Measurements from ENCODE around the gene DLX6.

Gene DLX6

DNA sequence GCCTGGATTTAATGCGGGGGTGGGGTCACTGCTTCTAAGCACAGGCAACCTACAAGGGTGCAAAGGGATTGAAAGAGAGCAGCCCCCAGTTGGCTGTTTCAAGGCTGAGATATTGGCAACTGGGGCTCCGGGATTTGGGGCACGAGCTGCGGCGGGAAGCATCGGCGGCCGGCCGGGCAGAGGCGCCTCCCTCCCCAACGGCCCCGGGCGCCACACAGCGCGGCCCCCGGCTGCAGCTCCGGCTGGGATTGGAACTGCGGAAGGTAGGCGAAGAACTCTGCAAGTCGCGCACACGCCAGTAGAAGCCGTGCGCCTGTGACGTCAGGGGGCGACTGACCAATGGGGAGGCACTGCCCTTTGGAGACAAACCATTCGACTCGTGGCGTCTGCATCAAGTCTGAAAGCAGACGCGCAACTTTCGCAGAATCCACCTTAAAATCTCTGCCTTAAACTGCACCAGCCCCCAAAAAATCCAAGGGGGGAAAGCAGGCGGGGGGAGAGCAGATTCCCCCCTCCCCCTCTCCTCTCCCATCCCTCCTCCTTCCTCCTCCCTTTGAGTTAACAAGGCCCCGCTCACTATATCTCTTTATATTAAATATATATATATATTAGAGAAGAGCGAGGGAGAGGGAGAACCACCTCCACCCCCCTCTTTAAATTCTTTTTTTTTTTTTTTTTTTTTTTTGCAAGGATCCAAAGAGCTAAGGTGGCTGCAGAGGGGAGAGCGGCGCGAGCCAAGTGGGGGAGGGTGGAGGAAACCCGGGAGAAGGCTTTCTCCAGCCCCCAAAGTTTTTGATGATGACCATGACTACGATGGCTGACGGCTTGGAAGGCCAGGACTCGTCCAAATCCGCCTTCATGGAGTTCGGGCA, at the start of gene DLX6:
DLX6 (plus strand) TSS at position 371 of the 872 bp plus-strand sequence; CDS start at position 796, 425 bp downstream.
- DNase-seq: peak; percentile 18

- no peak for DNase-seq
Measured at GRCh38 chr7:96959135-96959534, 46.2 kb upstream of the DLX6 start.

GRCh38 chr7:96962221-96962885, 43.0 kb upstream of the DLX6 start:
- DNase-seq: no peak

- DNase-seq: no peak
Measured at GRCh38 chr7:96968981-96969380, 36.4 kb upstream of the DLX6 start.

DNA sequence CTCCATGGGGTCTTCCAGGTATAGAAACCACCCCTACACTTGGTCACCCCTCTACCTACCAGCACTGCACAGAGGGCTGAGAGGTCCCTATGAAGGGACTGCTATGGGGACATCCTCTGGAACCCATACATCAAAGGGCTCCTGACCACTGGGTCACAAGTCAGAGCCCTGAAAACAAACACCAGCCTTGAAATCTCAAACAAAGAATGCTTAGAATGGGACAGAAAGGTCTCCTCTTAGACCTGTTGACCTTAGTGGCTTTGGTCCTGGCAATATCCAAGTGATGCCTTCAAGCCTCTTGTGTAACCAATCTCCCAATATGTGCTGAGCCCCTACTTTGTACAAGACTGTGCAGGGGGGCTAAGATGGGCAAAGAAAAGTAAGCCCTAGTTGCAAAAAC, 34.6 kb upstream of the DLX6 start:
- no peak for DNase-seq

DNA sequence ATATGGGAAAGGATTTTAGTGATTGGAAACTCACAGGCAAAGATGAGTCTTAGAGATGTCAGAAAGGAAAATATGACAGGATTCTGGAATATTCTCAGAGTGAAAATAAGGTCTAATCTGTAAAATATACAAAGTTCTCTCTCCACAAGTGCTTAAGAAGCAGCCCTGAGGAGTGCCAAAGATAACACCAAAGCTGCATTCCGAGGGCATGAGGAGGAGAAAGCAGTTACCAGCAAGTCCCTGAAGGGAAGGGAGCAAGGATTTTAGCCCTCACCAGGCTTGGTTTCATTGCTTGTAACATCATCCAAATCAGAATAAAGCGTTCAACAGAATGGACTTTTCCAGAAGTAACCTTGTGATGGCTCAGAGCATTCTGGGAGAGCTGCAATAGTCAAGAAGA, 31.4 kb upstream of the DLX6 start:
- no peak for DNase-seq

GRCh38 chr7:96976106-96976505, 29.2 kb upstream of the DLX6 start:
- DNase-seq: no peak

DNA sequence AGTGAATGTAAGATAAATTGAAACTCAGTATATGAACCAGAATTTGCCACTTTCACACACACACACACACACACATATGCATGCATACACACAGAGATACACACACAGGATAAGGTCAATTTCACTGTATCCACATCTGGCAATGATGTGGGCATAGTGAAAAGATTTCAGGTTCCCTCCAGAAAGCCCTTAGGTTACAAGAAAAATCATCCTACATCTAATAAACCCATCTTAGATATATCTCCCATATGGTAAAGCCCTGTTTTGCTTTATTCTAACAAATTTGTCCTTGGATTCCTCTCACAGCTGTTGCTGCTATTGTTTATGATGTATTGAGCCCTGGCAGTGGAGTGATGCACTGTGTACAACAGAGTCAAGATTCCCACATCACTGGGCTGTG, 27.9 kb upstream of the DLX6 start:
- no peak for DNase-seq

DNA sequence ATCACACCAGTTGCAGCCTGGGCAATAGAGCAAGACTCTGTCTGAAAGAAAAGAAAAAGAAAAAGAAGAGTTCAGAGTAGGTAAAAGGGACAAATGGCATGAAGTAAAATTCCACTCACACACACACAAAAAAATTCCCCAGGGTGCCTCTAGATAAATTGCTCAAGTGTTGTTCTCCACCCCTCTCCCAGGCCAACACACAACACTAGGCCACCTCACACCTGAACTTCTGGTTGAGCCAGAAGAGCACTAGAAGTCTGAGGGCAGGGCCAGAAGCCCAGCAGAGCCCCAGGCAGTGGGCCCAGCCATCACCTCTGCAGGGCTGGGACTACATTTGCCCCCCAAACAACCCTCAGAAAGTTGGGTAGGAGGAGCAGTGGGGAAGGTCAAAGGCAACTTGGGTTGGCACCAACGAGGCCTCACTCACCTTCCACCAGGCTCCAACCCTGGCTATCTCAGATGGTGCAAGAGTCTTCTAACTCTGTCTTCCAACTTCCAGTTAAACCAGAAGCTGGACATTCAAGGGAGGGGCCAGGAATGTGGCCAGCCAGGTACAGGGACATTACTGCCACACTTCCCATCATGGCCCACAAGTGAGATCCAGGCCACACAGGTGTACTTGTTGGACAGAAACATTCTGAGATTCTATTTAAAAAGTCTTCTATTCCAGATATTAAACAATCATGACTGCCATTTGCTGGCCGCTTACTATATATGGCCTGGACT, 25.6 kb upstream of the DLX6 start:
- no peak for DNase-seq

- DNase-seq: no peak
Measured at GRCh38 chr7:96982586-96982985, 22.8 kb upstream of the DLX6 start.

DNA sequence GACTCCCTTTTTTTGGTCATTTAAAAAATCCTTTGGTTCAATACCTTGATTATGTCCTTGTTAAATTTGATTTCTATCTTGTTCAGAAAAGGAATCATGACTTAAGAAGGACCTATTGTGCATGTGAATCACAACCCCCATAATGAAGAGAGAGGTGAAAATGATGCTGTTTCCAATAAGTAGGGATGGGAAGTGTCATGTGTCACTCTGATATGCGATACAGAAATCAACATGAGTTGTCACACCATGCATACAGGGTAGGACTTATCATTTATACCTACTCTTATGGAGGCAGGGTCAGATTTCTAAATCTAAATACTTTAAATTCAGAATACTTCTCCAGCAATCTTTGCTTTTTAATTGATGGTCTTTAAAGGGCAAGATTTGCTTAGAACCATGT, 19.4 kb upstream of the DLX6 start:
- no peak for DNase-seq

DNA sequence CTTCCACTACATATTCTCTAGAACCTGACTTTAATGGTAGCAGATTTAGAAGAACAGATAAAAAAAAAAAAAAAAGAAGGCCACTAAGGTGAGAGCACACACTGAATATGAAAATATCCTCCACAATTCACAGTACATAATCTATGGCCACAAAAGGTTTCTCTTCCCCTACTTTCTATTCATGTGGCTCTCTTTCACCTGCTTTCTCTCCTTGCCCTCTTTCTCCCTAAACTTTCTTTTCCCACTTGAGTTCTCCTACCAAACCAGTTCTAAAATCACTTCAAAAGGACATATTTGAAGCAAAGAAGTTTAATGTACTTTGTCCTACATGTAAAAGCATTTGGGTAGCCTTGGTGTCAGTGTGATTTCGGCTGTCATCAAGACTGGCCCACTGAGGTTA, 18.5 kb upstream of the DLX6 start:
- no peak for DNase-seq

DNA sequence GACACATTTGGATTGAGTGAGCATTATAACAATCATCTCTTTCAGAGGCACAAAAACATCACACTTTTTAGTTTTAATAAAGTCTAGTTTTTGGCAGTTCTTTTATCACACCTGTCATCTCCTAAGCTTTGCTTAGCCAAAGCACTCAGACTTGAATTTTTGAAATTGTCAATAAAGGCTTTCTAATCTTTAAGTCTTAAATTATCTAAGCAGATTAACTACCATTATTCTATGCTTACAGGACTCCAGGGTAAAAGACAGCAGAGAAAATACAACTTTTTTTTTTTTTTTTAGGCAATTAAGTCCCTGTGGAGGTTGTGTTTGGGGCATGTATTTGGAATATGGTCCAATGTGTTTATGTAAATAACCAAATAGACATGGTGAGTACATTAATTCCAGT, 17.6 kb upstream of the DLX6 start:
- no peak for DNase-seq

DNA sequence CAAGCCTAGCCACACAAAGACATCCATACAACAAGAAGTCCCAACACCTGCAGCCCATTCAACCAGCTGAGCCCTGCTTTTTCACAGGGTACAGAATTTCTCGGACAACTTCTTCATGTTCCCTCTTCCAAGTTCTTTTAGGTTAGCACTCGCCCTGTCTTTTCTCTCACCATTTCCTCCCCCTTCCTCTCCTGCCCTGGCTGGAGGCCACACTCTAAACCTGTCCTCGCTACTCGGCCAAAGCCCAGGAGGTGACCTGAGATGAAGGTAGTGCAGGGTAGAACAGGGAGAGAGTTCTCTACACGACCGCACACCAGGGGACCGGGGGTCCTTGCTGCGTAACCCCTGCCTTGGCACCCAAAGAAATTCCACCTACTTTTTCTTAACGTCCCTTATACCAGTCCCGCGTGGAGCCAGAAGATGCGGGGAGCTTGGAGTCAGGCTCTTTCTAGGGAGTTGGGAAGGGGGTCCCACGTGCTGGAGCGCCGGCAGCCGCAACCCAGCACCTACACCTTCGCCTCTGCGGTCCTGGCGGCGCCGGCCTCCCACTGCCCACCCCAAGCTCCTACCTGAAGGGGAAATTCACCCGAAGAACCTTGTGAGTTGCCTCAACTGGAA, 16.0 kb upstream of the DLX6 start:
- no peak for DNase-seq

DNA sequence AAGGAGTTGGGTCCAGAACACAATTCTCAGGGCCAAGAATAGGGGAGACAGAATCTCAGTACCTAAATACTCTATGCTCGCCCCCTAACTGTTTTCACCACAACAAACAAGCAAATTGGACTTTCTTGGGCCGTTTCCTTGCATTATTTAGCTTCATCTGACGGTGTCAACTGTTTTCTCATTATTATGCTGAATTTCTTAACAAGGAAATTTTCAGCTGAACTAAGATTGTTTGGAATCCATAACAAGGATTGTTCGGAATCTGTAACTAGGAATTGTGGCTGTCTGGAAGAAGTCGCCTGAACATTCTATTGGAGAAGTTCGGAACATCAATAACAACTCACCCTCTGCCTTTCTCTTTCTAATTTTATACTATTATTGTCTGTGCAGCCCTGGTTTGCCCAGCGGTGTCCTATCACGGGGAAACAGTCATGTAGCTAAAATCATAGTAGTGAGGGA, 15.5 kb upstream of the DLX6 start:
- no peak for DNase-seq

DNA sequence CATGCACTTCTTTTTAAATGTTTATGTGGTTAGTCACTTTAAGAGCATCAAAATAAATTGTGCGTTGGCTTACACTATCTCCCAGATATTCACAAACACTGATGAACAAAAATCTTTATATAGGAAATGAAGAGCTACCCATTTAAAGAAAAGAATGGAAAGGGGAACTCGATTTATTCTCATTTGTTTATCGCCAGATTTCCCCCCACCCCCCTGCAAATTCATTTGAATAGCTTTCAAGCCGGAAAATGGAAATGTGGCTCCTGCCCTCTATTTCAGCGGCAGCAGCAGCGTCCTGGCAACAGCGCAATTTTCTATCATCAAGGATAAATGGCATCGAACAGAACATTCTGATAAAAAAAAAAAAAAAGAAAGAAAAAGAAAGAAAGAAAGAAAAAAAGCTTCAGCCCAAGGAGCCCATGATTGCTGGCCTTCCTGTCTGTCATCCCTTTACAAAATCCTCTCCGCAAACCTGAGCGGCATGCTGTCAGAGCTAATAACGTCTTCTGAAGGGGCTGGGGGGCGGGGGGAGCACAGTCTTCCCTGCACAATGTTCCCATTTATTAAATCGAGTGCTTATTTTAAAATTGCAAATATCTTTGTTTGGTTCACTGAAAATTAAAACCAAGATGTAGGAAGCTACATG, 13.7 kb upstream of the DLX6 start:
- no peak for DNase-seq

DNA sequence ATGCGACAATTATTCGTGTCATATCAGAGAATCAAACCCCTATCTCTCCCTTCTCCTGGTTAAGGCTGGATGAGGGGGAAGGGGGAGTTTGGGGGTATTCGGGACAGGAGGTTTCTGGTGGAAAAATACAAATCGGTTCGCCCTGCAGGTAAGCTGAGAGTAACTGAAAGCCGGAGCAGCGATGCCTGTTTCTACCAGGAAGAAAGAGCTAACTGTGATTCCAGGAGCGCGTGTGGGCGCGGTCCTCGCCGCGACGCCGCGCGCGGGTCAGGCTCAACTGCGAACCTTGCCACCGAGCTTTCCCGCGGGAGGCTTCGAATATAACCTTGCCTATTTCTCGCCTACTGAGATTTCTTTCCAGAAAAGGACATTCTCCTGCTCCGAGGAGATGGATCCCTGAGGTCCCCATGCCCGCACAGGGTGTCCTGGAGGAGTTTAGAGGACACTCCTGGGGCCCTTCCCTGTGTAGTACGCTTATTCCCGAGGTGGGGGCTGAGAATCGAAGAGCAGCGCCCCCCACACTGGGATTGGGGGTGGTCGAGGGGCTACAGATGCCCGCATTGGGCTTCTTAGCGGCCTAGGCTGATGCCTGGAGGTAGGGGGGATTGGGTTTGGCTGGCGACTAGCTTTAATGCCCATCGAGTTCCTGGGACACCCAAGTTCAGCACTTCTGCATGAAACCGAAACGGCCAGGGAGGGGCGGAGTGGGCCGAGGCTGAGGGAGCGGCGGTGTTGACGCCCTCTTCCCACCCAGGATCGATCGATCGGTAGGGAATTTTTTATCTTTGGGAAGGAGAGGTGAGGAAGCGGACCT, 13.0 kb upstream of the DLX6 start:
- no peak for DNase-seq

DNA sequence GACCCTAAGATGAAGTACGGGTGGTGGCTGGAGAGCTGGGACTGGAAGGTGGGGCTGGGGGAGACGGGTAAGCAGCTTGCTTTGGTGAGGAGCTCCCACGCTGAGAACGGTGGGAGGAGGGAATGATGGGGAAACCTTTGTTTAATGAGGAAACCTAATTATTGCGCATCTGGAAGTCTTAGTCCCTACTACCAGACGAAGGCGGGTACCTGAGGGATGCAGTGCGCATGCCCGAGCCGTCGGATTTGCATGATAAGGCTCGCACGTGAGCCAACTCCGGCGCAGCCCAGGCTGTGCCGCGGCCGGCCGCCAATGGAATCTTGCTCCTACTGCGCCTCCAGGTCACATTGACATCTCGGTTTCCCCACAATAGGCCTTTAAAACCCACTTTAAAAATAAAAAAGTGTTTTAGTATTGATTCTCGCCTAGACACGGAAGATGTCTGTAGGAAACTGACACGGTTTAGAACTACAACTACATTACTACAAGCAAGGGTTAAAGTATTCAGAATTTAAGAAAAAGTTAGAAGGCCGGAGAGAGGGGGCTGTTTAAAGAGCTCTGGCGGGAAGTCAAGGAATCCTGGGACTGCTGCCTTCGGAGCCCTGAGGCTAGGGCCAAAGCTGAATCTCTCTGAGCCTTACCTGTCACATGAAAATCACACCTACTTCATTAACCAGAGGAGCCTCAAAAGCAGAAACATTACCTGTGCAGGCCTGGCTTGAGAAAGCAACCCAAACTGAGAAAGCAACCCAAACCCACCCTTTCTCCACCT, 12.1 kb upstream of the DLX6 start:
- no peak for DNase-seq

DNA sequence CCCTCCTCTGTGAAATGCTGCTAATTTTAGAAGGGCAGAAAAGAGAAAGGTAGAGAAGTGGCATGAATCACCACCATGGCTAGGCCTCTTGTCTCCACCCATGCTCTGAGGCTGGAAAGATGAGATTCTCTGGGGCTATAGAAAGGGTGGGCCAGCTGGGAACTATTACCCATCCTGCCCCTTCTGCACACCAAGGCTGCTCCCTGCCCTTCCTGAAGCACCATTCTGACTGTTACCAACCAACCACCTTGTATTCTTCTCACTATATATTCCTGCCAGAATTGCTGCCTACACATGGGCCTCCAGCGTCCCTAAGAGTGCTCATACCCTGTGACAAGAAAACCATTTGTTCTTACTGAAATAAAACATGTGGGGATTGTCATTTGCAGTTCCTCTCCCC, 11.4 kb upstream of the DLX6 start:
- DNase-seq: no peak

- DNase-seq: no peak
Measured at GRCh38 chr7:96995406-96996110, 9.8 kb upstream of the DLX6 start.

Measured in stimulated activated CD4-positive, alpha-beta T cell treated with anti-CD3 and anti-CD28 coated beads, Interleukin-4, amount 100 ng/mL, for 24 hours (primary cell).